ENCODE data around the gene DPH3. TPM values are rescaled to one million over a fixed set of nuclear protein-coding genes. Genes with fewer than 3 reads are reported as not detected.

The DPH3 gene
- total and polyA plus RNA-seq, 10 of the 15 experiments (the other 5 are each of a cell fraction or from before 2014, with no cell fraction given) = 10.8 to 71.8 (median 23.4) TPM

DNA sequence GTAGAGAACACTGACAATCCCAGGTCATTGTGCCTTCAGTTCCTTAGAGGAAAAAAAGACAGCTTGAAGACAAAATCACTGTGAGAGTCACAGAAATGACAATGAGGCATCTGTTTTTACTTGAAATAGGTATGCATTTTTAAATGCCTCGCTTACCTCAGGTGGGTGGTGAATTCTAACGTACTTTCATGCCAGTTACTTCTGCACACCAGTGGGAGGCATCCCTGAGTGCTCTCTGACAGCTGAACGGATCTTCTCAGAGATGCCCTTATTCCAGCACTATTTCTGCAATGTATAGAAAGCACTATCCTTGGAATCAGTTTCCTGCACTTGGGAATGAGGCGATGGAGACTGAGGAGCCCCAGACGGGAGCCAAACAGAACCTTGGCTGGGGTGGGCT, 16.2 kb downstream of the DPH3 start:
- no peak overlapping the region for H3K4me2 ChIP-seq (ENCODE audit: control insufficient read depth, insufficient read depth)
- DNase-seq (ENCODE audit: low read depth, low spot score) (no peak), ATAC-seq (no peak), FAIRE-seq (no peak)
- no TSS peak for BruUV-seq (replicated peaks)
- no peak overlapping the region for H3K9ac ChIP-seq (ENCODE audit: control insufficient read depth, insufficient read depth, low read length)
- intact Hi-C loops (cut with micrococcal nuclease; ENCODE audit: unreplicated experiment) (no loop called here), in situ Hi-C loops (cut with MboI) (loop anchor here (5.0 to 10.0 kb wide), 4 partner anchors 201 to 1044 kb away; partner anchors contain the start of gene CAPN7)
- no peaks in the 10 kb centered on the region for H3K9me3 ChIP-seq (replicated peaks; ENCODE audit: control insufficient read depth, insufficient read depth, low read length)
- no peaks in the 10 kb centered on the region for H3K27me3 ChIP-seq (replicated peaks in 1 of 2; ENCODE audit: control insufficient read depth in 2 of 2, insufficient read depth in 2 of 2, low read length in 1 of 2)
- WGBS (ENCODE audit: insufficient coverage, insufficient replicate concordance, low lambda C conversion rate, missing lambda C conversion rate) = 79% methylated on average over 5 of the region's 5 CpGs
- H3K4me3 ChIP-seq = no peak overlapping the region
- RAD21 ChIA-PET (ENCODE audit: unreplicated experiment) = interaction anchor here (0.7 to 1.4 kb wide), 8 partner anchors 17 to 618 kb away, joined by 3 to 10 read pairs (median 4); partner anchors contain the start of genes DPH3 and OXNAD1
- POLR2A ChIA-PET = interaction anchor here (0.6 to 1.5 kb wide), 2 partner anchors 16 to 652 kb away, joined by 3 read pairs; no protein-coding TSS in a partner anchor
- peaks cover 14% of the 10 kb centered on the region for H3K4me1 ChIP-seq (ENCODE audit: control insufficient read depth, insufficient read depth, low read length)
- H2AFZ ChIP-seq (ENCODE audit: control insufficient read depth, low read depth, low read length) = no peak overlapping the region
- CTCF ChIA-PET = interaction anchor here (0.7 to 2.3 kb wide), 20 partner anchors 10 to 1045 kb away, joined by 3 to 35 read pairs (median 5); partner anchors contain the start of genes DPH3 and OXNAD1
- H3K79me2 ChIP-seq (ENCODE audit: control insufficient read depth, insufficient read depth, low read length) = no peaks in the 10 kb centered on the region
- no peaks in the 10 kb centered on the region for H4K20me1 ChIP-seq (ENCODE audit: control insufficient read depth, insufficient read depth)
- SMC1A ChIA-PET (ENCODE audit: uncharacterized antibody, unreplicated experiment) = interaction anchor here (0.7 to 4.0 kb wide), 7 partner anchors 15 to 432 kb away, joined by 3 to 38 read pairs (median 5); no protein-coding TSS in a partner anchor
- H3K36me3 ChIP-seq (ENCODE audit: control insufficient read depth in 2 of 2, insufficient read depth in 2 of 2, low read length in 1 of 2) = no peaks in the 10 kb centered on the region
- no peak overlapping the region for H3K27ac ChIP-seq (ENCODE audit: control insufficient read depth, insufficient read depth)
- TF ChIP-seq, protein P1, sequence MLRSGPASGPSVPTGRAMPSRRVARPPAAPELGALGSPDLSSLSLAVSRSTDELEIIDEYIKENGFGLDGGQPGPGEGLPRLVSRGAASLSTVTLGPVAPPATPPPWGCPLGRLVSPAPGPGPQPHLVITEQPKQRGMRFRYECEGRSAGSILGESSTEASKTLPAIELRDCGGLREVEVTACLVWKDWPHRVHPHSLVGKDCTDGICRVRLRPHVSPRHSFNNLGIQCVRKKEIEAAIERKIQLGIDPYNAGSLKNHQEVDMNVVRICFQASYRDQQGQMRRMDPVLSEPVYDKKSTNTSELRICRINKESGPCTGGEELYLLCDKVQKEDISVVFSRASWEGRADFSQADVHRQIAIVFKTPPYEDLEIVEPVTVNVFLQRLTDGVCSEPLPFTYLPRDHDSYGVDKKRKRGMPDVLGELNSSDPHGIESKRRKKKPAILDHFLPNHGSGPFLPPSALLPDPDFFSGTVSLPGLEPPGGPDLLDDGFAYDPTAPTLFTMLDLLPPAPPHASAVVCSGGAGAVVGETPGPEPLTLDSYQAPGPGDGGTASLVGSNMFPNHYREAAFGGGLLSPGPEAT (IDR thresholded peaks at IDR 0.05; ENCODE audit: low read depth) = no peak
- TF ChIP-seq MYC (IDR thresholded peaks at IDR 0.05; ENCODE audit: insufficient read depth, insufficient read length, insufficient replicate concordance, low read length, severe bottlenecking) (no peak), ESRRA (IDR thresholded peaks at IDR 0.05; ENCODE audit: low read length) (no peak), PAX5 (IDR thresholded peaks at IDR 0.05; ENCODE audit: borderline replicate concordance, low read depth, low read length) (no peak), POLR2AphosphoS5 (IDR thresholded peaks at IDR 0.05; ENCODE audit: low read length) (no peak), NFXL1 (IDR thresholded peaks at IDR 0.05; ENCODE audit: borderline replicate concordance) (no peak)
- TF ChIP-seq, protein P2, sequence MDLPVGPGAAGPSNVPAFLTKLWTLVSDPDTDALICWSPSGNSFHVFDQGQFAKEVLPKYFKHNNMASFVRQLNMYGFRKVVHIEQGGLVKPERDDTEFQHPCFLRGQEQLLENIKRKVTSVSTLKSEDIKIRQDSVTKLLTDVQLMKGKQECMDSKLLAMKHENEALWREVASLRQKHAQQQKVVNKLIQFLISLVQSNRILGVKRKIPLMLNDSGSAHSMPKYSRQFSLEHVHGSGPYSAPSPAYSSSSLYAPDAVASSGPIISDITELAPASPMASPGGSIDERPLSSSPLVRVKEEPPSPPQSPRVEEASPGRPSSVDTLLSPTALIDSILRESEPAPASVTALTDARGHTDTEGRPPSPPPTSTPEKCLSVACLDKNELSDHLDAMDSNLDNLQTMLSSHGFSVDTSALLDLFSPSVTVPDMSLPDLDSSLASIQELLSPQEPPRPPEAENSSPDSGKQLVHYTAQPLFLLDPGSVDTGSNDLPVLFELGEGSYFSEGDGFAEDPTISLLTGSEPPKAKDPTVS (IDR thresholded peaks at IDR 0.05; ENCODE audit: low read depth, low read length) = no peak
- TF ChIP-seq, protein P3, sequence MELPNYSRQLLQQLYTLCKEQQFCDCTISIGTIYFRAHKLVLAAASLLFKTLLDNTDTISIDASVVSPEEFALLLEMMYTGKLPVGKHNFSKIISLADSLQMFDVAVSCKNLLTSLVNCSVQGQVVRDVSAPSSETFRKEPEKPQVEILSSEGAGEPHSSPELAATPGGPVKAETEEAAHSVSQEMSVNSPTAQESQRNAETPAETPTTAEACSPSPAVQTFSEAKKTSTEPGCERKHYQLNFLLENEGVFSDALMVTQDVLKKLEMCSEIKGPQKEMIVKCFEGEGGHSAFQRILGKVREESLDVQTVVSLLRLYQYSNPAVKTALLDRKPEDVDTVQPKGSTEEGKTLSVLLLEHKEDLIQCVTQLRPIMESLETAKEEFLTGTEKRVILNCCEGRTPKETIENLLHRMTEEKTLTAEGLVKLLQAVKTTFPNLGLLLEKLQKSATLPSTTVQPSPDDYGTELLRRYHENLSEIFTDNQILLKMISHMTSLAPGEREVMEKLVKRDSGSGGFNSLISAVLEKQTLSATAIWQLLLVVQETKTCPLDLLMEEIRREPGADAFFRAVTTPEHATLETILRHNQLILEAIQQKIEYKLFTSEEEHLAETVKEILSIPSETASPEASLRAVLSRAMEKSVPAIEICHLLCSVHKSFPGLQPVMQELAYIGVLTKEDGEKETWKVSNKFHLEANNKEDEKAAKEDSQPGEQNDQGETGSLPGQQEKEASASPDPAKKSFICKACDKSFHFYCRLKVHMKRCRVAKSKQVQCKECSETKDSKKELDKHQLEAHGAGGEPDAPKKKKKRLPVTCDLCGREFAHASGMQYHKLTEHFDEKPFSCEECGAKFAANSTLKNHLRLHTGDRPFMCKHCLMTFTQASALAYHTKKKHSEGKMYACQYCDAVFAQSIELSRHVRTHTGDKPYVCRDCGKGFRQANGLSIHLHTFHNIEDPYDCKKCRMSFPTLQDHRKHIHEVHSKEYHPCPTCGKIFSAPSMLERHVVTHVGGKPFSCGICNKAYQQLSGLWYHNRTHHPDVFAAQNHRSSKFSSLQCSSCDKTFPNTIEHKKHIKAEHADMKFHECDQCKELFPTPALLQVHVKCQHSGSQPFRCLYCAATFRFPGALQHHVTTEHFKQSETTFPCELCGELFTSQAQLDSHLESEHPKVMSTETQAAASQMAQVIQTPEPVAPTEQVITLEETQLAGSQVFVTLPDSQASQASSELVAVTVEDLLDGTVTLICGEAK (IDR thresholded peaks at IDR 0.05; ENCODE audit: borderline replicate concordance) = no peak
- TF ChIP-seq, protein P4, sequence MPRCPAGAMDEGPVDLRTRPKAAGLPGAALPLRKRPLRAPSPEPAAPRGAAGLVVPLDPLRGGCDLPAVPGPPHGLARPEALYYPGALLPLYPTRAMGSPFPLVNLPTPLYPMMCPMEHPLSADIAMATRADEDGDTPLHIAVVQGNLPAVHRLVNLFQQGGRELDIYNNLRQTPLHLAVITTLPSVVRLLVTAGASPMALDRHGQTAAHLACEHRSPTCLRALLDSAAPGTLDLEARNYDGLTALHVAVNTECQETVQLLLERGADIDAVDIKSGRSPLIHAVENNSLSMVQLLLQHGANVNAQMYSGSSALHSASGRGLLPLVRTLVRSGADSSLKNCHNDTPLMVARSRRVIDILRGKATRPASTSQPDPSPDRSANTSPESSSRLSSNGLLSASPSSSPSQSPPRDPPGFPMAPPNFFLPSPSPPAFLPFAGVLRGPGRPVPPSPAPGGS (IDR thresholded peaks at IDR 0.05; ENCODE audit: borderline replicate concordance, insufficient read depth, low read depth, low read length, poor library complexity, severe bottlenecking) = no peak
- TF ChIP-seq, protein P5, sequence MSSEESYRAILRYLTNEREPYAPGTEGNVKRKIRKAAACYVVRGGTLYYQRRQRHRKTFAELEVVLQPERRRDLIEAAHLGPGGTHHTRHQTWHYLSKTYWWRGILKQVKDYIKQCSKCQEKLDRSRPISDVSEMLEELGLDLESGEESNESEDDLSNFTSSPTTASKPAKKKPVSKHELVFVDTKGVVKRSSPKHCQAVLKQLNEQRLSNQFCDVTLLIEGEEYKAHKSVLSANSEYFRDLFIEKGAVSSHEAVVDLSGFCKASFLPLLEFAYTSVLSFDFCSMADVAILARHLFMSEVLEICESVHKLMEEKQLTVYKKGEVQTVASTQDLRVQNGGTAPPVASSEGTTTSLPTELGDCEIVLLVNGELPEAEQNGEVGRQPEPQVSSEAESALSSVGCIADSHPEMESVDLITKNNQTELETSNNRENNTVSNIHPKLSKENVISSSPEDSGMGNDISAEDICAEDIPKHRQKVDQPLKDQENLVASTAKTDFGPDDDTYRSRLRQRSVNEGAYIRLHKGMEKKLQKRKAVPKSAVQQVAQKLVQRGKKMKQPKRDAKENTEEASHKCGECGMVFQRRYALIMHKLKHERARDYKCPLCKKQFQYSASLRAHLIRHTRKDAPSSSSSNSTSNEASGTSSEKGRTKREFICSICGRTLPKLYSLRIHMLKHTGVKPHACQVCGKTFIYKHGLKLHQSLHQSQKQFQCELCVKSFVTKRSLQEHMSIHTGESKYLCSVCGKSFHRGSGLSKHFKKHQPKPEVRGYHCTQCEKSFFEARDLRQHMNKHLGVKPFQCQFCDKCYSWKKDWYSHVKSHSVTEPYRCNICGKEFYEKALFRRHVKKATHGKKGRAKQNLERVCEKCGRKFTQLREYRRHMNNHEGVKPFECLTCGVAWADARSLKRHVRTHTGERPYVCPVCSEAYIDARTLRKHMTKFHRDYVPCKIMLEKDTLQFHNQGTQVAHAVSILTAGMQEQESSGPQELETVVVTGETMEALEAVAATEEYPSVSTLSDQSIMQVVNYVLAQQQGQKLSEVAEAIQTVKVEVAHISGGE (CRISPR knock-in tag; IDR thresholded peaks at IDR 0.05) = no peak

Measured in GM12878 (cell line).